HG02938 (cell line): Measurements from ENCODE around the gene MTCL1.

Experiments
- ATAC-seq: cut with Tn5 transposase; IDR thresholded peaks from one replicate; pipeline ENCODE4 v1.9.1; 2021; ENCODE audit warnings: mild to moderate bottlenecking, moderate library complexity; ENCODE audit not compliant: unreplicated experiment

MTCL1 gene

GRCh38 chr18:8856212-8856611 lies 150.9 kb downstream of the MTCL1 start:
- no peak for ATAC-seq

- no peak for ATAC-seq
These were observed 151.5 kb downstream of the MTCL1 start for GRCh38 chr18:8856769-8857393.

DNA sequence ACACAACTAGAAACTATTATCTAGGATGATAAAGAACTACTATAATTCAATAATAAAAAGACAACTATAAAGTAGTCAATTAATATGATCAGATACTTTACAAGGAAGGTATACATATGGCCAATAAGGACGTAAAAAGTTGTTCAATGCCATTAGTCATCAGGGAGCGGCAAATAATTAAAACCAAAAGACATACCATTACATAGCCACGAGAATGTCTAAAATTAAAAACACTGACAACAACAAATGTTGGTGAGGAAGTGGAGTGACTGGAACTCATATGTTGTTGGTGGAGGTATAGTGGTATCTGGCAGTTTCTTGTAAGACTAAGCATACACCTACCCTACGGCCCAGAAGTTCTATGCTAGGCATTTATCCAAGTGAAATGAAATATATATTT lies 152.4 kb downstream of the MTCL1 start:
- no peak for ATAC-seq

DNA sequence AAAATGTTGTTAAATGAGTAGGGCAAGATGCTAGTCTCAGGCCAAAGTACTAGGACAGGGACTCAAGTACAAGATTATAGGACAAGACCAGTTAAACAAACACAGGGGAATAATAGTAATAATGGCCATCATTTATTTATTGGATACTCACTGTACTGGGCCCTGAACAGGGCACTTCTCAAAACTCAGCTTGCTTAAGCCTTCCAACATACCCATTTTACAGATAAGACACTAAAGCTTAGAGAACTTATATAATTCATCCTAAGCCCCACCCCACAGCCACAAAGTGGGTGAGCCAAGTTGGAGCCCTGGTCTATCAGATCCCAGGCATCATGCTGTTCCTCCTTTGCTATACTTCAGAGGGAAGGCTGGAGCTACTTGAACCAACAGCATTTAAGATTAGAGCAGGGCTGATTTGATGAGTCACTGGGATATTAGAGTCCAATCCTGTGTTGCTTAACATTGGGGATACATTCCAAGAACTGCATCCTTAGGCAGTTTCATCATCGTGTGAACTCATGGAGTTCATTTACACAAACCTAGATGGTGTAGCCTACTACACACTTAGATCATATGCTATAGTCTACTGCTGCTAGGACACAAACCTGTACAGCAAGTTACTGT lies 153.6 kb downstream of the MTCL1 start:
- no peak for ATAC-seq

GRCh38 chr18:8860845-8861642 lies 155.7 kb downstream of the MTCL1 start:
- ATAC-seq: no peak

- no peak for ATAC-seq
These were observed 158.1 kb downstream of the MTCL1 start for GRCh38 chr18:8863427-8863826.

GRCh38 chr18:8865934-8866333 lies 160.6 kb downstream of the MTCL1 start:
- ATAC-seq: no peak

DNA sequence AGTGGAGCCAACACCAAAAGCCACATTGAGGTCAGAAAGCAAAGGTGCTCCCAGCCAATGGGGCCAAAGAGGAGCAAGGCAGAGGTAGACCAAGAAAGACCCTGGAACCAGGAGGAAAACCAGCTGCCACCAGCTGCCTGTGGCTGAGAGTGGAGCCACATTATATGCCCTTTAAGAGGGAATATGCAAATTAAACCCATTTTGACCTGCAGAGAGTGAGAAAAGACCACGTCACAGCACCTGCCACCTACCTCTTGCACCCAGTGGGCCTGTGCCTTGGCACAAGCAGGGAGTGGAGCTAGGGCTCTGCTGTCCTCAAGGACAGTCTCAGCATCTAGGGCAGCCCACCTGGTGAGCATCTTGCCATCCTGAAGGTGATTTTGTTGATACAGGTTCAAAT lies 161.3 kb downstream of the MTCL1 start:
- no peak for ATAC-seq

DNA sequence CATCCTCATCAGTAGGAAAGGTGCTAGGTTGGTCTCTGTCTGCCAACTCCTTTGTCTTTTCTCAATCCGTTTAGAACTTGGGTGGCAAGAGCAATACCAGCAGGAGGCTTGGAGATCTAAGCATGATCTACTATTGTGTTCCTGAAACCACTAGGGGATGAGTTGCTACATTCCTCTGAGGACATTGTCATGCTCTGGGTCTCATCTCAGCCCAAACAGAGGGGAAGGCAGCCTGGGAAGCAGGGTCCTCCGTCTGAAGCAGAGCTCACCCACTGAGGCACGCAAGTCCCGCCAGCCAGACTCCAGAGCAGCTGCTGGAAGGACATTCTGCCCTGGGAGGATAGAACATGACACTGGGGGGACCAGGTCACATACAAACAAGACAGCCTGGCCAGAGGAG lies 162.9 kb downstream of the MTCL1 start:
- ATAC-seq: no peak

- ATAC-seq: no peak
These were observed 163.5 kb downstream of the MTCL1 start for GRCh38 chr18:8868779-8869415.

DNA sequence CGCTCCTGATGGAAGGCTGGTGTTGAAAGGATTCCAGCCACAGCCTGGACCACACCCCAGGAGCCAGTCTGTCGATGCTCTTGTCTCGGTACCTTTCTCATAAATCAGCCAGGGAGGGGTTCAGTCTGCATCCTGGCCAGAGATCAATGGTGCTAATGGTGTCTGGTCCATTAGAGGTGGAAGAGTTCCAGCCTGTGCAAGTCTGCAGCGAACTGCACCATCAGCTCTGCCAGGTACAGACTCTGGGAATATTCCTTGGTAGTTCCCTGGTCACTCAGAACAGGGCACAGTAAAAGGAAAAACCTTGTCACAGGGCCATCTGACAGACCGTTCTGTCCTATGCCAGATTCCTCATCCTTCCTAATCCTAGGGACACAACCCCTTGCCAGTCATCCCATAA lies 164.3 kb downstream of the MTCL1 start:
- ATAC-seq: no peak

DNA sequence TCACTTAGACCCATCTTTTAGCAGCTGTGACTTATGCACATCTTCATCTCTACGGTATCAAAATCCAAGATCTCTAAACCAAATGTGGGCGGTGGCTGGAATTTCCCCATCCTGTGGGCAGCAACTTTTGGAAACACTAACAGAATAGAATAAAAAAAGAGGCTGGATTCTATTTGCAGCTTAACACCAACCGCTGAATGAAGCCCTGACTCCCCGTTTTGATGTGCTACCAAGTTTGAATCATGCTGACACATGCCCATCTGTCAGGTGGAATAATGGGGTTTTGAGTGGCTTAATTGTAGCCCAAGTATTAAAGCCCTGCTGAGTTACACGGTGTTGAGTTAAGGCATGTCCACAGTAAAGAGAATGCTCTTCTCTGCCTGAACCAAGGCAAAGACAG lies 165.2 kb downstream of the MTCL1 start:
- ATAC-seq: no peak

GRCh38 chr18:8871489-8871888 lies 166.1 kb downstream of the MTCL1 start:
- no peak for ATAC-seq

DNA sequence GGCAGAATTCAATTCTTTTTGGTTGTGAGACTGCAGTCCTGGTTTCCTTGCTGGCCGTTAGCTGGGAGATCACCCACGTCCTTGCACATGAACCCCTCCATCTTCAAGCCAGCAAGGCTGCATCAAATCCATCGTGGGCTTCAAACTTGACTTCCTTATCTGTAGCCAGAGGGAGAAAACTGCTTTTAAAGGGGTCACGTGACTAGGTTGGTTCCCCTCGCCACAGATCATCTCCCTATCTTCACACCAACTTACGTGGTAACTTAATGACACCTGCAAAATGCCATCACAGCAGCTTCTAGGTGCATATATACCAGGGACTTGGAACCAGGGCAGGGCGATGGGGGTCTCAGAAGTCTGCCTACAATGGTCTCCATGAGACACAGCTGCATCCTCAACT lies 169.5 kb downstream of the MTCL1 start:
- no peak for ATAC-seq

DNA sequence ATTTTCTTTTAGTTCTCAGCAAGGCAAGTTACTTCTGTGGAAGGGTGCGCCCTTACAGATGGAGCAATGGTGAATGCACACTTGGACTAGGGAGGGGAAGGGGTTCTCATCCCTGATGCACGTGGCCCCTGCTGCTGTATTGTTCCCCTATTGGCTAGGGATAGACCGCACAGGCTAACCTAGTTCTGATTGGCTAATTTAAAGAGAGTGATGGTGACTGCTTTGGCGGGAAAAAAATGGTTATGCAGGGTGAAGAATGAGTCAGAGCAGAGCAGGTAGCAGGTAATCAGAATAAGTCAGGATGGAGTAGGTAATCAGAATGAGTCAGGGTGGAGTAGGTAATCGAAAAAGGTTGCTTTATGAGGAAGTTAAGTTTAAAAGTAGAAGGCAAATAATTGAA lies 171.5 kb downstream of the MTCL1 start:
- no peak for ATAC-seq

- no peak for ATAC-seq
These were observed 175.7 kb downstream of the MTCL1 start for GRCh38 chr18:8881103-8881502.
